H1 (cell line): ENCODE data around the gene ZNF366. TPM values are rescaled to one million over a fixed set of nuclear protein-coding genes. Genes with fewer than 3 reads are reported as not detected.

Experiments used
- CTCF ChIA-PET: fragments of 300-600 bp; sonication (Branson Sonifier 250); formaldehyde crosslinking; loops from one replicate; lab custom pipeline; 2021; ENCODE audit not compliant: partially characterized antibody; lab: Charles Lee
- POLR2A ChIA-PET: fragments of 300-600 bp; sonication (Branson Sonifier 250); formaldehyde crosslinking; loops from one replicate; lab custom pipeline; 2021; ENCODE audit warnings: inconsistent platforms; ENCODE audit not compliant: partially characterized antibody; lab: Charles Lee
- DNase-seq, 2 experiments: peaks; one replicate each; pipeline versions ENCODE4 v3.0.0 to v3.0.0-alpha.2; 2010 to 2022; ENCODE audit warnings: low spot score in 2 of 2, low read depth in 1 of 2, mixed read lengths in 1 of 2
- FAIRE-seq: peaks from 2 replicates; lab custom pipeline; 2011; peaks lifted over from hg19 to GRCh38; lab: Jason Lieb, UNC
- H2AFZ ChIP-seq: 2 replicates; pipeline ENCODE4 v1.8.1; 2012; ENCODE audit warnings: low read length, inconsistent platforms
- H2AK5ac ChIP-seq: 2 replicates; pipeline ENCODE4 v1.6.1; 2013; ENCODE audit warnings: low read depth, low read length
- H2BK120ac ChIP-seq: replicated peaks from 2 replicates; pipeline ENCODE3; 2013; ENCODE audit warnings: low read depth, low read length, inconsistent platforms
- H2BK12ac ChIP-seq: 2 replicates; pipeline ENCODE4 v1.6.1; 2013; ENCODE audit warnings: low read depth, low read length
- H2BK15ac ChIP-seq: 2 replicates; pipeline ENCODE4 v1.6.1; 2013; ENCODE audit warnings: low read length
- H2BK20ac ChIP-seq: 2 replicates; pipeline ENCODE4 v1.6.1; 2013; ENCODE audit warnings: low read length
- H2BK5ac ChIP-seq: 2 replicates; pipeline ENCODE4 v1.6.1; 2013; ENCODE audit warnings: low read depth, low read length
- H3K14ac ChIP-seq: 2 replicates; pipeline ENCODE4 v1.6.1; 2013; ENCODE audit warnings: inconsistent platforms; ENCODE audit not compliant: insufficient read length
- H3K18ac ChIP-seq: 2 replicates; pipeline ENCODE4 v1.6.1; 2013; ENCODE audit warnings: low read length; ENCODE audit errors: extremely low read depth
- H3K23ac ChIP-seq: 2 replicates; pipeline ENCODE4 v1.6.1; 2013; ENCODE audit warnings: inconsistent platforms; ENCODE audit not compliant: insufficient read length
- H3K23me2 ChIP-seq: 2 replicates; pipeline ENCODE4 v1.6.1; 2013; ENCODE audit warnings: low read depth, low read length
- H3K27ac ChIP-seq: 2 replicates; pipeline ENCODE4 v1.6.1; 2011; ENCODE audit warnings: low read depth, low read length, inconsistent platforms
- H3K27me3 ChIP-seq, 4 experiments: replicated peaks in 1 of 4; 1 replicate in 1 of 4; 2 replicates in 3 of 4; pipeline versions ENCODE4 v1.6.1 to v1.8.1; 2011 to 2013; ENCODE audit warnings: low read length in 3 of 4, mild to moderate bottlenecking in 3 of 4, inconsistent platforms in 2 of 4, mixed read lengths in 2 of 4, moderate library complexity in 1 of 4; ENCODE audit not compliant: control insufficient read depth in 3 of 4, insufficient read depth in 3 of 4; ENCODE audit errors: extremely low read depth in 1 of 4
- H3K36me3 ChIP-seq, 4 experiments: 2 replicates each; pipeline versions ENCODE4 v1.6.1 to v1.8.1; 2011 to 2013; ENCODE audit warnings: mild to moderate bottlenecking in 4 of 4, low read length in 3 of 4, moderate library complexity in 2 of 4, control low read depth in 1 of 4, inconsistent platforms in 1 of 4; ENCODE audit not compliant: insufficient read depth in 4 of 4, control insufficient read depth in 2 of 4
- H3K4ac ChIP-seq: replicated peaks from 2 replicates; pipeline ENCODE3; 2013; ENCODE audit warnings: low read length, low read depth, mixed read lengths, inconsistent platforms; ENCODE audit not compliant: insufficient read length
- H3K4me1 ChIP-seq, 4 experiments: replicated peaks in 1 of 4; 1 replicate in 1 of 4; 2 replicates in 3 of 4; pipeline versions ENCODE4 v1.6.1 to v1.8.1; 2011 to 2013; ENCODE audit warnings: low read length in 3 of 4, inconsistent platforms in 2 of 4, mixed read lengths in 1 of 4; ENCODE audit not compliant: insufficient read depth in 4 of 4, control insufficient read depth in 3 of 4
- H3K4me2 ChIP-seq, 2 experiments: 2 replicates each; pipeline versions ENCODE4 v1.6.1 to v1.8.1; 2011 to 2013; ENCODE audit warnings: low read depth in 2 of 2, low read length in 2 of 2, control low read depth in 1 of 2, inconsistent platforms in 1 of 2, mild to moderate bottlenecking in 1 of 2; ENCODE audit not compliant: insufficient read depth in 1 of 2
- H3K4me3 ChIP-seq, 4 experiments: fragments of 200-600, 300-600 bp in 1 of 4; sonication (generic), shearing (Covaris generic), sonication (Bioruptor Twin) in 1 of 4; 2 replicates each; pipeline versions ENCODE4 v1.5.1 to v1.8.1; 2011 to 2016; ENCODE audit warnings: low read length in 4 of 4, low read depth in 3 of 4, control low read depth in 2 of 4, inconsistent platforms in 2 of 4, mild to moderate bottlenecking in 2 of 4, mixed read lengths in 1 of 4, moderate library complexity in 1 of 4; ENCODE audit not compliant: insufficient read depth in 2 of 4; ENCODE audit errors: extremely low read depth in 1 of 4
- H3K56ac ChIP-seq: replicated peaks from 2 replicates; pipeline ENCODE3; 2013; ENCODE audit warnings: low read depth, mild to moderate bottlenecking, mixed read lengths, low read length, inconsistent platforms; ENCODE audit not compliant: insufficient read length
- H3K79me1 ChIP-seq: 2 replicates; pipeline ENCODE4 v1.6.1; 2013; ENCODE audit warnings: low read depth, low read length, control low read depth
- H3K79me2 ChIP-seq, 2 experiments: 2 replicates each; pipeline versions ENCODE4 v1.6.1 to v1.8.1; 2012 to 2013; ENCODE audit warnings: low read length in 2 of 2, mild to moderate bottlenecking in 2 of 2, inconsistent platforms in 1 of 2; ENCODE audit not compliant: insufficient read depth in 2 of 2, control insufficient read depth in 1 of 2
- H3K9ac ChIP-seq, 4 experiments: replicated peaks in 1 of 4; 1 replicate in 1 of 4; 2 replicates in 3 of 4; pipeline versions ENCODE4 v1.6.1 to v1.8.1; 2011 to 2013; ENCODE audit warnings: low read depth in 3 of 4, low read length in 3 of 4, control low read depth in 2 of 4, mild to moderate bottlenecking in 2 of 4, moderate library complexity in 2 of 4, inconsistent platforms in 1 of 4; ENCODE audit errors: extremely low read depth in 1 of 4
- H3K9me3 ChIP-seq, 2 experiments: 2 replicates each; pipeline versions ENCODE4 v1.6.1 to v1.8.1; 2012 to 2013; ENCODE audit warnings: mild to moderate bottlenecking in 2 of 2, moderate library complexity in 2 of 2, control low read depth in 1 of 2, inconsistent platforms in 1 of 2, low read depth in 1 of 2, low read length in 1 of 2, mixed read lengths in 1 of 2; ENCODE audit not compliant: insufficient read depth in 2 of 2
- H4K20me1 ChIP-seq, 2 experiments: replicated peaks in 1 of 2; 2 replicates each; pipeline versions ENCODE3 to v1.8.1; 2011 to 2013; ENCODE audit warnings: inconsistent platforms in 2 of 2, low read length in 2 of 2, mild to moderate bottlenecking in 1 of 2; ENCODE audit not compliant: insufficient read depth in 2 of 2, control insufficient read depth in 1 of 2
- H4K5ac ChIP-seq: 2 replicates; pipeline ENCODE4 v1.6.1; 2013; ENCODE audit warnings: low read length, low read depth, mixed read lengths, inconsistent platforms; ENCODE audit not compliant: insufficient read length
- H4K8ac ChIP-seq: 2 replicates; pipeline ENCODE4 v1.8.0; 2013; ENCODE audit warnings: mild to moderate bottlenecking, moderate library complexity, low read length, inconsistent platforms; ENCODE audit not compliant: insufficient read depth; ENCODE audit errors: extremely low read depth
- H4K91ac ChIP-seq: replicated peaks from 2 replicates; pipeline ENCODE3; 2013; ENCODE audit warnings: low read length, mixed read lengths, inconsistent platforms; ENCODE audit not compliant: insufficient read length
- GABPA ChIP-seq: IDR thresholded peaks from 2 replicates; pipeline ENCODE4 v1.6.1; 2011; ENCODE audit warnings: mild to moderate bottlenecking, low read length, moderate library complexity, borderline replicate concordance; ENCODE audit not compliant: insufficient read depth
- SIRT6 ChIP-seq: IDR thresholded peaks from one replicate; pipeline ENCODE4 v1.7.1; 2012; ENCODE audit warnings: low read length, inconsistent platforms
- SUZ12 ChIP-seq: fragments of 200-600 bp; sonication (generic); IDR thresholded peaks from 2 replicates; pipeline ENCODE4 v1.6.1; 2012; ENCODE audit warnings: mild to moderate bottlenecking, inconsistent platforms, low read length, moderate library complexity, mixed read lengths
- WGBS, 2 experiments: shearing (Covaris generic) in 1 of 2; methylation state at CpG; one replicate each; pipeline versions ENCODE4 v1.1.6 to v1.1.7; 2013 to 2015; ENCODE audit warnings: low lambda C conversion rate in 2 of 2, mixed read lengths in 2 of 2, inconsistent platforms in 1 of 2, low coverage in 1 of 2, missing lambda C conversion rate in 1 of 2; ENCODE audit not compliant: insufficient replicate concordance in 2 of 2, insufficient coverage in 1 of 2, insufficient read length in 1 of 2; ENCODE audit errors: extremely low coverage in 1 of 2, missing lambda C conversion rate in 1 of 2; 5-methylcytosine and 5-hydroxymethylcytosine counted together
- polyA plus RNA-seq, 7 experiments: library from polyadenylated mRNA; depleted of rRNA in 3 of 7; stranded (reverse) in 5 of 7; unstranded in 2 of 7; fragments of >200 nt in 5 of 7; fragments of 200-250 nt in 2 of 7; gene quantifications; 1 replicate in 5 of 7; 2 replicates in 1 of 7; 4 replicates in 1 of 7; pipeline versions ENCODE4 v1.2.1 to v1.2.3, GENCODE V29; 2011 to 2013; ENCODE audit warnings: missing spikeins in 2 of 7, mixed read lengths in 2 of 7
- total RNA-seq: library from RNA; stranded (reverse); fragmentation: NEBNext Ultra II Directional; extraction: Animal tissue kit (Norgen Biotek cat#: 25700); gene quantifications from 2 replicates; pipeline ENCODE4 v1.2.1, GENCODE V29; 2021

ZNF366 gene
- total and polyA plus RNA-seq, 2 of the 8 experiments (the other 6 are each of a cell fraction or from before 2014, with no cell fraction given) = not detected

- Histone ChIP-seq H4K5ac (no peak overlapping the region), H4K20me1 (no peaks in the 10 kb centered on the region), H3K4me2 (no peak overlapping the region), H3K4ac (no peak overlapping the region), H3K9me3 (no peaks in the 10 kb centered on the region), H3K14ac (no peak overlapping the region), H2BK15ac (no peak overlapping the region), H2BK12ac (no peak overlapping the region), H3K9ac (no peak overlapping the region), H3K27me3 (no peaks in the 10 kb centered on the region), H2BK20ac (no peak overlapping the region), H2BK120ac (no peak overlapping the region), H3K23ac (no peak overlapping the region), H2AFZ (no peak overlapping the region), H3K79me2 (no peaks in the 10 kb centered on the region), H4K91ac (no peak overlapping the region), H2BK5ac (no peak overlapping the region), H3K23me2 (no peaks in the 10 kb centered on the region), H3K27ac (no peak overlapping the region), H3K4me3 (no peak overlapping the region), H3K18ac (no peak overlapping the region), H3K4me1 (no peaks in the 10 kb centered on the region), H3K79me1 (no peaks in the 10 kb centered on the region), H2AK5ac (no peak overlapping the region), H3K56ac (no peak overlapping the region), H3K36me3 (no peaks in the 10 kb centered on the region), H4K8ac (no peak overlapping the region)
- DNase-seq = no peak
- ChIA-PET CTCF (interaction anchor here (1.0 to 1.4 kb wide), 2 partner anchors 11 to 44 kb away, joined by 3 read pairs; no protein-coding TSS in a partner anchor), POLR2A (no interaction called here)
- no peak for TF ChIP-seq GABPA
- TF ChIP-seq SIRT6 = no peak
- TF ChIP-seq SUZ12 = no peak
- FAIRE-seq = no peak
- WGBS, 2 experiments = 97% methylated on average over 2 of the region's 2 CpGs; no CpG with 5 or more reads in 1 of the 2 experiments
Observed at GRCh38 chr5:72476275-72476674, 30.9 kb downstream of the ZNF366 start.
